Uterus (tissue), 2 donors: ENCODE data around the gene TP53I3.

Experiments
- CTCF ChIP-seq, 4 experiments: fragments of 200-600 bp in 2 of 4; fragments of 450-650 bp in 2 of 4; sonication (generic) in 2 of 4; IDR thresholded peaks; one replicate each; pipeline ENCODE4 v1.5.1; 2016 to 2019; ENCODE audit warnings: antibody characterized with exemption in 4 of 4, mild to moderate bottlenecking in 2 of 4, moderate library complexity in 1 of 4
- POLR2A ChIP-seq, 2 donors: fragments of 450-650 bp; IDR thresholded peaks; one replicate each; pipeline ENCODE4 v1.6.1; 2016; ENCODE audit warnings: antibody characterized with exemption in 2 of 2, mild to moderate bottlenecking in 1 of 2, moderate library complexity in 1 of 2

- TF ChIP-seq CTCF (IDR thresholded peaks at IDR 0.05) (no peak), POLR2A (IDR thresholded peaks at IDR 0.05) (no peak)
These were observed 37.0 kb downstream of the TP53I3 start for GRCh38 chr2:24047703-24048033.
